Neuronal stem cell (in vitro differentiated cells): ENCODE results near the gene AFTPH.
A peak's percentile ranks its signal among the peaks of the same experiment; 100 is the strongest.

Experiments
- DNase-seq: peaks from one replicate; pipeline ENCODE4 v3.0.0-alpha.2; 2013; ENCODE audit warnings: low spot score
- H2AFZ ChIP-seq: one replicate; pipeline ENCODE4 v1.6.1; 2013; ENCODE audit warnings: mild to moderate bottlenecking, low read length, inconsistent platforms
- H2AK5ac ChIP-seq: 2 replicates; pipeline ENCODE4 v1.6.1; 2013; ENCODE audit warnings: low read depth, mild to moderate bottlenecking, inconsistent platforms, low read length, moderate library complexity, mixed read lengths
- H2BK120ac ChIP-seq: 2 replicates; pipeline ENCODE4 v1.6.1; 2013; ENCODE audit warnings: low read depth, mild to moderate bottlenecking, inconsistent platforms, low read length, moderate library complexity, mixed read lengths
- H2BK12ac ChIP-seq: one replicate; pipeline ENCODE4 v1.6.1; 2013; ENCODE audit warnings: low read length, inconsistent platforms
- H2BK15ac ChIP-seq: 2 replicates; pipeline ENCODE4 v1.6.1; 2013; ENCODE audit warnings: mild to moderate bottlenecking, low read length, inconsistent platforms, mixed read lengths
- H2BK5ac ChIP-seq: one replicate; pipeline ENCODE4 v1.6.1; 2013; ENCODE audit warnings: inconsistent platforms, mild to moderate bottlenecking, low read length, moderate library complexity
- H3K14ac ChIP-seq: one replicate; pipeline ENCODE4 v1.6.1; 2013; ENCODE audit warnings: low read length, inconsistent platforms
- H3K18ac ChIP-seq: 2 replicates; pipeline ENCODE4 v1.6.1; 2013; ENCODE audit warnings: low read length, inconsistent platforms
- H3K23ac ChIP-seq: 2 replicates; pipeline ENCODE4 v1.6.1; 2013; ENCODE audit warnings: low read depth, mild to moderate bottlenecking, mixed read lengths, low read length, inconsistent platforms; ENCODE audit not compliant: poor library complexity
- H3K27ac ChIP-seq: replicated peaks from 3 replicates; pipeline ENCODE4 v1.5.1; 2013; ENCODE audit warnings: low read length, inconsistent platforms
- H3K27me3 ChIP-seq, 3 experiments: 2 replicates each; pipeline ENCODE4 v1.6.1; 2013; ENCODE audit warnings: low read length in 3 of 3, mild to moderate bottlenecking in 2 of 3, inconsistent platforms in 1 of 3, low read depth in 1 of 3, mixed read lengths in 1 of 3, moderate library complexity in 1 of 3; ENCODE audit not compliant: control insufficient read depth in 3 of 3, insufficient read depth in 3 of 3
- H3K36me3 ChIP-seq, 2 donors: replicated peaks in 1 of 2; 2 replicates each; pipeline ENCODE4 v1.6.1; 2013; ENCODE audit warnings: low read length in 2 of 2; ENCODE audit not compliant: control insufficient read depth in 2 of 2, insufficient read depth in 2 of 2
- H3K4ac ChIP-seq: 2 replicates; pipeline ENCODE4 v1.6.1; 2013; ENCODE audit warnings: inconsistent platforms, mild to moderate bottlenecking, low read length, moderate library complexity
- H3K4me1 ChIP-seq, 2 donors: 1 replicate in 1 of 2; 2 replicates in 1 of 2; pipeline ENCODE4 v1.6.1; 2013; ENCODE audit warnings: low read length in 2 of 2, low read depth in 1 of 2; ENCODE audit not compliant: control insufficient read depth in 2 of 2, insufficient read depth in 1 of 2
- H3K4me2 ChIP-seq: one replicate; pipeline ENCODE4 v1.6.1; 2013; ENCODE audit warnings: mild to moderate bottlenecking, low read length, inconsistent platforms; ENCODE audit not compliant: insufficient read depth, poor library complexity, severe bottlenecking
- H3K4me3 ChIP-seq, 2 donors: 2 replicates each; pipeline ENCODE4 v1.5.1; 2013; ENCODE audit warnings: low read length in 2 of 2, mild to moderate bottlenecking in 2 of 2, inconsistent platforms in 1 of 2, moderate library complexity in 1 of 2
- H3K79me1 ChIP-seq: one replicate; pipeline ENCODE4 v1.6.1; 2013; ENCODE audit warnings: low read depth, mild to moderate bottlenecking, inconsistent platforms, low read length, moderate library complexity
- H3K9ac ChIP-seq: one replicate; pipeline ENCODE4 v1.6.1; 2013; ENCODE audit warnings: mild to moderate bottlenecking, low read depth, low read length, inconsistent platforms; ENCODE audit not compliant: poor library complexity
- H3K9me3 ChIP-seq, 2 donors: replicated peaks in 1 of 2; 2 replicates each; pipeline versions ENCODE3 to v1.6.1; 2013; ENCODE audit warnings: low read length in 2 of 2, mild to moderate bottlenecking in 2 of 2, inconsistent platforms in 1 of 2, low read depth in 1 of 2, mixed read lengths in 1 of 2, moderate library complexity in 1 of 2; ENCODE audit not compliant: control insufficient read depth in 2 of 2, insufficient read depth in 1 of 2
- H4K8ac ChIP-seq: one replicate; pipeline ENCODE4 v1.6.1; 2013; ENCODE audit warnings: low read depth, mild to moderate bottlenecking, inconsistent platforms, low read length, moderate library complexity
- H4K91ac ChIP-seq: one replicate; pipeline ENCODE4 v1.6.1; 2013; ENCODE audit warnings: low read length, low read depth, mild to moderate bottlenecking, inconsistent platforms; ENCODE audit not compliant: poor library complexity
- WGBS, 2 donors: extraction: QIAGEN DNeasy Blood & Tissue Kit; methylation state at CpG; one replicate each; pipeline ENCODE4 v1.1.7; 2013; ENCODE audit warnings: missing lambda C conversion rate in 2 of 2, mixed read lengths in 1 of 2; ENCODE audit not compliant: insufficient read length in 2 of 2, insufficient replicate concordance in 1 of 2; ENCODE audit errors: extremely low coverage in 2 of 2; 5-methylcytosine and 5-hydroxymethylcytosine counted together

Gene AFTPH

GRCh38 chr2:64582774-64583340 lies 58.7 kb downstream of the AFTPH start:
- H2BK12ac ChIP-seq: no peak overlapping the region
- no peak overlapping the region for H2BK15ac ChIP-seq
- H3K27ac ChIP-seq: no peak overlapping the region
- H4K8ac ChIP-seq: no peak overlapping the region
- no peak for DNase-seq
- no peak overlapping the region for H3K23ac ChIP-seq
- no peak overlapping the region for H2AFZ ChIP-seq
- H3K79me1 ChIP-seq: no peaks in the 10 kb centered on the region
- no peak overlapping the region for H3K9ac ChIP-seq
- H3K4me2 ChIP-seq: no peak overlapping the region
- H3K4me1 ChIP-seq: no peaks in the 10 kb centered on the region
- H3K27me3 ChIP-seq: no peaks in the 10 kb centered on the region
- no peak overlapping the region for H4K91ac ChIP-seq
- H3K14ac ChIP-seq: no peak overlapping the region
- H2BK120ac ChIP-seq: no peak overlapping the region
- H3K18ac ChIP-seq: no peak overlapping the region
- no peak overlapping the region for H2AK5ac ChIP-seq
- no peak overlapping the region for H2BK5ac ChIP-seq
- H3K9me3 ChIP-seq: no peaks in the 10 kb centered on the region
- WGBS, 2 donors: no CpG with 5 or more reads among the region's 5 CpGs
- H3K4ac ChIP-seq: no peak overlapping the region
- peaks cover 4 to 43% of the 10 kb centered on the region in 2 donors for H3K36me3 ChIP-seq
- no peak overlapping the region for H3K4me3 ChIP-seq

GRCh38 chr2:64586054-64586453 lies 61.9 kb downstream of the AFTPH start:
- no peak overlapping the region for H2BK12ac ChIP-seq
- H3K4ac ChIP-seq: no peak overlapping the region
- no peak overlapping the region for H2BK120ac ChIP-seq
- no peak overlapping the region for H3K4me2 ChIP-seq
- no CpG with 5 or more reads among the region's 4 CpGs for WGBS, 2 donors
- H3K27me3 ChIP-seq: no peaks in the 10 kb centered on the region
- H3K9ac ChIP-seq: no peak overlapping the region
- no peak overlapping the region for H3K18ac ChIP-seq
- no peak overlapping the region for H4K91ac ChIP-seq
- no peak overlapping the region for H3K14ac ChIP-seq
- H3K36me3 ChIP-seq: peaks cover 4 to 43% of the 10 kb centered on the region in 2 donors
- no peak overlapping the region for H2AK5ac ChIP-seq
- no peak overlapping the region for H4K8ac ChIP-seq
- no peak overlapping the region for H3K27ac ChIP-seq
- no peaks in the 10 kb centered on the region for H3K4me1 ChIP-seq
- H3K23ac ChIP-seq: no peak overlapping the region
- DNase-seq: no peak
- no peak overlapping the region for H3K4me3 ChIP-seq
- no peak overlapping the region for H2AFZ ChIP-seq
- no peak overlapping the region for H2BK15ac ChIP-seq
- no peaks in the 10 kb centered on the region for H3K79me1 ChIP-seq
- H3K9me3 ChIP-seq: no peaks in the 10 kb centered on the region
- no peak overlapping the region for H2BK5ac ChIP-seq

- DNase-seq: peak; percentile 35
- no peak overlapping the region for H2BK15ac ChIP-seq
- H3K36me3 ChIP-seq: peaks cover 5 to 49% of the 10 kb centered on the region in 2 donors
- no peaks in the 10 kb centered on the region for H3K9me3 ChIP-seq
- H3K14ac ChIP-seq: no peak overlapping the region
- no peak overlapping the region for H3K18ac ChIP-seq
- no peak overlapping the region for H4K8ac ChIP-seq
- H3K4me2 ChIP-seq: no peak overlapping the region
- H2BK12ac ChIP-seq: no peak overlapping the region
- H2AK5ac ChIP-seq: no peak overlapping the region
- no peak overlapping the region for H4K91ac ChIP-seq
- H3K27me3 ChIP-seq: no peaks in the 10 kb centered on the region
- WGBS, 2 donors: no CpG with 5 or more reads among the region's 6 CpGs
- H3K79me1 ChIP-seq: no peaks in the 10 kb centered on the region
- H2BK5ac ChIP-seq: no peak overlapping the region
- no peak overlapping the region for H3K4me3 ChIP-seq
- H3K4ac ChIP-seq: no peak overlapping the region
- H3K9ac ChIP-seq: no peak overlapping the region
- H3K27ac ChIP-seq: no peak overlapping the region
- no peak overlapping the region for H3K23ac ChIP-seq
- no peak overlapping the region for H2BK120ac ChIP-seq
- H3K4me1 ChIP-seq: no peaks in the 10 kb centered on the region
- H2AFZ ChIP-seq: no peak overlapping the region
Observed at GRCh38 chr2:64586883-64587481, 62.9 kb downstream of the AFTPH start.

- no peak overlapping the region for H2BK5ac ChIP-seq
- H2AFZ ChIP-seq: no peak overlapping the region
- H3K27me3 ChIP-seq: no peaks in the 10 kb centered on the region
- H3K9me3 ChIP-seq: no peaks in the 10 kb centered on the region
- no peaks in the 10 kb centered on the region for H3K4me1 ChIP-seq
- H3K9ac ChIP-seq: no peak overlapping the region
- no peak overlapping the region for H3K14ac ChIP-seq
- H3K4me3 ChIP-seq: no peak overlapping the region
- H3K23ac ChIP-seq: no peak overlapping the region
- H4K91ac ChIP-seq: no peak overlapping the region
- H2BK12ac ChIP-seq: no peak overlapping the region
- peaks cover 4 to 50% of the 10 kb centered on the region in 2 donors for H3K36me3 ChIP-seq
- no peaks in the 10 kb centered on the region for H3K79me1 ChIP-seq
- H4K8ac ChIP-seq: no peak overlapping the region
- H2BK15ac ChIP-seq: no peak overlapping the region
- H3K18ac ChIP-seq: no peak overlapping the region
- no peak overlapping the region for H3K4ac ChIP-seq
- no peak overlapping the region for H2BK120ac ChIP-seq
- H3K4me2 ChIP-seq: no peak overlapping the region
- no peak overlapping the region for H2AK5ac ChIP-seq
- no peak for DNase-seq
- no peak overlapping the region for H3K27ac ChIP-seq
Observed at GRCh38 chr2:64587561-64587960, 63.4 kb downstream of the AFTPH start.
